ENCODE data around the gene HOXA13.

The HOXA13 gene

GRCh38 chr7:27148756-27149641 is 50.9 kb downstream of the HOXA13 start:
- Histone ChIP-seq H3K36me3 (peaks cover 0 to 14% (median 0%) of the 10 kb centered on the region in 11 experiments; a peak in 3 of 22 replicates), H3K4me3 (peak overlapping the region in 2 of 10 experiments; percentile 14 to 16; a peak in 2 of 20 replicates), H3K9me3 (replicated peaks in 1 of 11) (peaks cover 46 to 55% (median 51%) of the 10 kb centered on the region in 11 experiments), H3K4me2 (peak overlapping the region in 3 of 11 experiments; percentile 18 to 27 (median 20); a peak in 3 of 22 replicates), H3K9ac (no peak overlapping the region), H3K27ac (no peak overlapping the region), H3K27me3 (peaks cover 100% of the 10 kb centered on the region in 11 experiments), H4K20me1 (peaks cover 0 to 34% (median 23%) of the 10 kb centered on the region in 11 experiments; a peak in 16 of 22 replicates), H3K4me1 (peaks cover 11 to 26% (median 20%) of the 10 kb centered on the region in 10 experiments)
- TF ChIP-seq Cebpa-rat (IDR thresholded peaks at IDR 0.05): no peak

- peaks cover 54 to 64% (median 59%) of the 10 kb centered on the region in 11 experiments for H3K9me3 ChIP-seq (replicated peaks in 1 of 11)
- no peak for TF ChIP-seq Cebpa-rat (IDR thresholded peaks at IDR 0.05)
- H3K27ac ChIP-seq: no peak overlapping the region
- H3K4me1 ChIP-seq: peaks cover 11 to 26% (median 20%) of the 10 kb centered on the region in 10 experiments
- no peak overlapping the region for H3K9ac ChIP-seq
- H3K4me3 ChIP-seq: peak overlapping the region in 2 of 10 experiments; percentile 14 to 16; a peak in 3 of 20 replicates
- H3K36me3 ChIP-seq: peaks cover 0 to 16% (median 0%) of the 10 kb centered on the region in 11 experiments; a peak in 3 of 22 replicates
- H4K20me1 ChIP-seq: peaks cover 0 to 30% (median 20%) of the 10 kb centered on the region in 11 experiments; a peak in 16 of 22 replicates
- peaks cover 100% of the 10 kb centered on the region in 11 experiments for H3K27me3 ChIP-seq
- H3K4me2 ChIP-seq: peak overlapping the region in 3 of 11 experiments; percentile 18 to 27 (median 20); a peak in 3 of 22 replicates
These were observed 51.7 kb downstream of the HOXA13 start for GRCh38 chr7:27148031-27148755.

DNA sequence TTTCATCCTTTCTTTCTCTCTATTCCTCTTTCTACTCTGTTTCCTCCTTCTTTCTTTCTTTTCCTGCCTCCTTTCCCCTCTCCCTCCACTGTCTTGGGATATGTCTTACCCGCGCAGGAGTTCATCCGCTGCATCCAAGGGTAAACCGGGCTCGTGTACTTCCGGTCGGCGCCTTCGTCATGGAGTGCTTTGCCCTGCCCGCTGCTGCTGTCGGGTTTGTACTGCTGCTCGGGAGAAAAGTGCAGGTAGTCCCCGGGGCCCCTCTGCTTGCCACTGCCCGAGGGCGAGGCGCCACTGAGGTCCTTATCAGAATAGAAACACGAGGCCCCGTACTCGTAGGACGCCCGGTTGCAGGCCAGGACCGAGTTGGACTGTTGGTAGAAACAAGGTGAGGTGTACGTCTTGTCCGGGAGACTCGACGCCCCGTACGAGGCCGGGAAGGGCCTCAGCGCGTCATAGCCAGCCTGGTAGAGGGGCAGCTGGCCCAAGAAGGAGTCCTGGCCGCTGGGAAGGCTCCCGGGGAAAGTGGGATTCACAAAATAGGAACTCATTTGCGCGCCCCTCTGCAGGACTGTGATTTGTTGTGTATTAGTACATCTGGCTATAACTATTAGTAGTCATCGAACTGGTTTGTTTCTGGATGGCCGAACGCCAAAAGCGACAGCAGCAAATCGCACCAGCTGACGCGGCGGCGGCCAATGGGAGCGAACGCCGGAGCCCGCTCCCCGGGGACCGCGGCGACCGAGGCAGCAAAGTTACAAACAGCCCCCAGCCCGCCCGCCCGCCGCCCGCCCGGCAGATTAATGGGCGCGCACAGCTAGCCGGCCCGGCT is 52.5 kb downstream of the HOXA13 start, which contains the start of gene HOXA6:
Gene HOXA6, minus strand, starts transcription at position 576 of the 832 bp plus-strand sequence. Its CDS starts 25 bp downstream, at position 551.
- H3K4me3 ChIP-seq: peak within 1 kb of the TSS in 3 of 10 experiments; percentile 5 to 16 (median 14); a peak in 4 of 20 replicates
- no peak within 1 kb of the TSS for H3K27ac ChIP-seq
- peak within 1 kb of the TSS in 3 of 11 experiments; percentile 18 to 27 (median 20); a peak in 3 of 22 replicates for H3K4me2 ChIP-seq
- H4K20me1 ChIP-seq: peaks cover 0 to 22% (median 14%) of the 10 kb centered on the region in 11 experiments; a peak in 16 of 22 replicates
- H3K9ac ChIP-seq: no peak within 1 kb of the TSS
- TF ChIP-seq Cebpa-rat (IDR thresholded peaks at IDR 0.05): no peak
- H3K4me1 ChIP-seq: peaks cover 11 to 26% (median 18%) of the 10 kb centered on the region in 10 experiments
- peaks cover 62 to 71% (median 66%) of the 10 kb centered on the region in 11 experiments for H3K9me3 ChIP-seq (replicated peaks in 1 of 11)
- peaks cover 0 to 16% (median 0%) of the 10 kb centered on the region in 11 experiments; a peak in 3 of 22 replicates for H3K36me3 ChIP-seq
- peaks cover 100% of the 10 kb centered on the region in 11 experiments for H3K27me3 ChIP-seq

DNA sequence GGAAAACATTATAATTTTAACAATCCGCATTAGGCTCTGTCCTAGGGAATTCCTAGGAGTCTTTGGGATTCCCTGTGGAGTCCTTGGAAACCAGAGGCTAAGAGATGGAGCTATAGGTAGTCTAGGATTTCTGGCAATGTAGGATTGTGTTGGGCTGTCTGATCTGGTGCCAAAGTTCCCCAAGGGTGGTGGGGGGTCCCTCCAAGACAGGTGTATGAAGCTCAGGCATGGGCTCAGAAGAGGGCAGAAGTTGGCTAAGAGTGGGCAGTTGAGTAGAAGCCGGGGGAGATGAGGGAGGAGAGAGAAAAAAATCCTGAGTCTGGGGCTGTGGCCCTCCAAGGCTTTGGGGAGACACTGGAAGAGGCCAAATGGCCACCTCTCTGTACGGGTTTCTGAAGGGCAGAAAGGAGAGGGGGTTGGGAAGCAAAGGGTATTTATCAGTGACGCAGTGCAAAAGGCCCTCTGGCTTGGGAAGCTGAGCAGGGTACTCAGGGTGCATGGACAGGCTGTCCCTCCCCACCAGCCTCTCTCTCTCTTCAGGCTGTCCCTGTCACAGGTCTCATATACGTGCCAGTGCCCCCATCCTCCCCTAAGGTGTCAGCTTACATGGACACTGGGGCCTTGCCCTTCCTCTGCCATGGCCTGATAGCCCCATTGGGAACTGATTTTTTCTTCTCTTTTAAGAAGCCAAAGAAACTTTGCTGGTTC is 53.2 kb downstream of the HOXA13 start:
- Histone ChIP-seq H3K27me3 (peaks cover 100% of the 10 kb centered on the region in 11 experiments), H3K4me3 (peak overlapping the region in 1 of 10 experiments; percentile 5; a peak in 1 of 20 replicates), H3K36me3 (peaks cover 0 to 16% (median 0%) of the 10 kb centered on the region in 11 experiments; a peak in 3 of 22 replicates), H3K4me1 (peaks cover 8 to 18% (median 12%) of the 10 kb centered on the region in 10 experiments), H4K20me1 (peaks cover 0 to 15% (median 6%) of the 10 kb centered on the region in 11 experiments; a peak in 16 of 22 replicates), H3K4me2 (no peak overlapping the region), H3K27ac (no peak overlapping the region), H3K9ac (no peak overlapping the region), H3K9me3 (replicated peaks in 1 of 11) (peaks cover 69 to 79% (median 74%) of the 10 kb centered on the region in 11 experiments)
- no peak for TF ChIP-seq Cebpa-rat (IDR thresholded peaks at IDR 0.05)

- Histone ChIP-seq H3K27me3 (peaks cover 95 to 100% (median 99%) of the 10 kb centered on the region in 11 experiments), H3K27ac (no peak overlapping the region), H3K4me3 (peak overlapping the region in 1 of 10 experiments; percentile 35; a peak in 1 of 20 replicates), H3K4me1 (peaks cover under 1 to 12% (median 5%) of the 10 kb centered on the region in 10 experiments; a peak in 14 of 20 replicates), H3K9ac (no peak overlapping the region), H4K20me1 (peaks cover 0 to 8% (median 0%) of the 10 kb centered on the region in 11 experiments; a peak in 5 of 22 replicates), H3K9me3 (replicated peaks in 1 of 11) (peaks cover 69 to 80% (median 75%) of the 10 kb centered on the region in 11 experiments), H3K36me3 (peaks cover 0 to 16% (median 0%) of the 10 kb centered on the region in 11 experiments; a peak in 3 of 22 replicates), H3K4me2 (no peak overlapping the region)
- TF ChIP-seq Cebpa-rat (IDR thresholded peaks at IDR 0.05): no peak
These were observed 53.9 kb downstream of the HOXA13 start for GRCh38 chr7:27145914-27146412.

DNA sequence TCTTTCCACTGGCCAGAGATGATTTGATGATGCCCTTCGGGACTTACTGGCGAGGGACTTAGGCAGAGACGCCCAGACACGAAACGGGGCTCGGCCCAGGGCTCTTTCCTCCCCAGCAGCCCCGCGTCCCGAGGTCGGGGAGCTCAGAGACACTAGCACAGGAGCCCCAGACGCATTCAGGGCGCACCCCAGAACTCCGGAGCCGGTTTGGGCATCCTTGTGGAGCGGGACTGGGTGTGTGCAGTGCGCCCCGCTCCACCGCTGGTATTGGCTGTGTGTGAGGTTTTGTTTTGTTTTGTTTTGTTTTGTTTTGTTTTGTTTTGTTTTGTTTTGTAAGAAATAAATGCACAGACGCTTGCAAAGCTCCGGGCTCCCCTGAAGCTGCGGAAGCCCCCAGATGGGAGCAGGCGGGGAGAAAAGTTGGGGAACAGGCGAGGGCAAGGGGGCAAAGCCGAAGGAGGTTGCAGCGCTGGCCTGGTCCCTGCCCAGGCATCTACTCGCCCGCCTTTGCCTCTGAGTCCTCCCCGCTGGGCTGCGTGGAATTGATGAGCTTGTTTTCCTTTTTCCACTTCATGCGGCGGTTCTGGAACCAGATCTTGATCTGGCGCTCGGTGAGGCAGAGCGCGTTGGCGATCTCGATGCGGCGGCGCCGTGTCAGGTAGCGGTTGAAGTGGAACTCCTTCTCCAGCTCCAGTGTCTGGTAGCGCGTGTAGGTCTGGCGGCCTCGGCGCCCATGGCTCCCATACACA is 54.6 kb downstream of the HOXA13 start:
- Histone ChIP-seq H3K9me3 (replicated peaks in 1 of 11) (peaks cover 69 to 80% (median 75%) of the 10 kb centered on the region in 11 experiments), H3K4me2 (no peak overlapping the region), H4K20me1 (peaks cover 0 to 8% (median 0%) of the 10 kb centered on the region in 11 experiments; a peak in 4 of 22 replicates), H3K4me1 (peaks cover 0 to 6% (median 2%) of the 10 kb centered on the region in 10 experiments; a peak in 12 of 20 replicates), H3K4me3 (peak overlapping the region in 3 of 10 experiments; percentile 22 to 35 (median 25); a peak in 5 of 20 replicates), H3K27ac (no peak overlapping the region), H3K9ac (no peak overlapping the region), H3K27me3 (peaks cover 89 to 100% (median 93%) of the 10 kb centered on the region in 11 experiments), H3K36me3 (peaks cover 0 to 16% (median 0%) of the 10 kb centered on the region in 11 experiments; a peak in 3 of 22 replicates)
- no peak for TF ChIP-seq Cebpa-rat (IDR thresholded peaks at IDR 0.05)
